Fibroblast of lung (primary cell): ENCODE measurements around the gene AMN. TPM values are rescaled to one million over a fixed set of nuclear protein-coding genes. Genes with fewer than 3 reads are reported as not detected.

Experiments
- DNase-seq, 2 donors: peaks; one replicate each; pipeline versions ENCODE4 v3.0.0 to v3.0.0-alpha.2; 2010; ENCODE audit warnings: low read depth in 2 of 2
- H2AFZ ChIP-seq: 2 replicates; pipeline ENCODE4 v1.5.1; 2012; ENCODE audit warnings: low read length, control low read depth, inconsistent platforms
- H3K27ac ChIP-seq: 2 replicates; pipeline ENCODE4 v1.5.1; 2011; ENCODE audit warnings: low read length, control low read depth; ENCODE audit not compliant: insufficient read depth
- H3K27me3 ChIP-seq: 2 replicates; pipeline ENCODE4 v1.5.1; 2011; ENCODE audit warnings: mild to moderate bottlenecking, low read length; ENCODE audit not compliant: control insufficient read depth, insufficient read depth
- H3K36me3 ChIP-seq: 2 replicates; pipeline ENCODE4 v1.5.1; 2011; ENCODE audit warnings: low read length; ENCODE audit not compliant: control insufficient read depth, insufficient read depth
- H3K4me1 ChIP-seq: 2 replicates; pipeline ENCODE4 v1.5.1; 2011; ENCODE audit warnings: low read length; ENCODE audit not compliant: control insufficient read depth, insufficient read depth; ENCODE audit errors: extremely low read depth
- H3K4me2 ChIP-seq: 2 replicates; pipeline ENCODE4 v1.5.1; 2011; ENCODE audit warnings: low read length, control low read depth; ENCODE audit not compliant: insufficient read depth; ENCODE audit errors: extremely low read depth
- H3K4me3 ChIP-seq, 4 experiments: fragments of 200-600 bp in 1 of 4; sonication (generic) in 1 of 4; replicated peaks in 1 of 4; 2 replicates each; pipeline ENCODE4 v1.5.1; 2011 to 2016; ENCODE audit warnings: low read length in 4 of 4, low read depth in 3 of 4, mild to moderate bottlenecking in 3 of 4, control low read depth in 2 of 4, inconsistent platforms in 1 of 4, mixed read lengths in 1 of 4; ENCODE audit not compliant: insufficient read depth in 1 of 4; ENCODE audit errors: control extremely low read depth in 1 of 4
- H3K79me2 ChIP-seq: 2 replicates; pipeline ENCODE4 v1.5.1; 2012; ENCODE audit warnings: mild to moderate bottlenecking, low read length, inconsistent platforms; ENCODE audit not compliant: control insufficient read depth, insufficient read depth
- H3K9ac ChIP-seq: 2 replicates; pipeline ENCODE4 v1.5.1; 2011; ENCODE audit warnings: mild to moderate bottlenecking, low read length, control low read depth; ENCODE audit not compliant: insufficient read depth
- H3K9me3 ChIP-seq: 2 replicates; pipeline ENCODE4 v1.5.1; 2012; ENCODE audit warnings: low read depth, low read length; ENCODE audit not compliant: control insufficient read depth, insufficient read depth
- H4K20me1 ChIP-seq: 2 replicates; pipeline ENCODE4 v1.5.1; 2011; ENCODE audit warnings: low read length; ENCODE audit not compliant: control insufficient read depth, insufficient read depth; ENCODE audit errors: extremely low read depth
- EZH2 ChIP-seq: IDR thresholded peaks from 2 replicates; pipeline ENCODE4 v1.5.1; 2012; ENCODE audit warnings: low read length, control low read depth, mild to moderate bottlenecking; ENCODE audit errors: missing control alignments
- polyA plus RNA-seq, 2 donors: library from polyadenylated mRNA; depleted of rRNA in 1 of 2; stranded (reverse) in 1 of 2; unstranded in 1 of 2; fragments of >200 nt; gene quantifications; 2 replicates each; pipeline ENCODE4 v1.2.1, GENCODE V29; 2011 to 2012; ENCODE audit warnings: missing spikeins in 1 of 2
- total RNA-seq: library from RNA; depleted of rRNA; stranded (reverse); fragments of >200 nt; gene quantifications from 2 replicates; pipeline ENCODE4 v1.2.1, GENCODE V29; 2014
- TF ChIP-seq, protein P1 (sequence below), 2 donors: IDR thresholded peaks in 1 of 2; conservative IDR thresholded peaks in 1 of 2; 1 replicate in 1 of 2; 2 replicates in 1 of 2; pipeline ENCODE4 v1.5.1; 2011 to 2012; ENCODE audit warnings: low read length in 2 of 2, control low read depth in 1 of 2, inconsistent platforms in 1 of 2, low read depth in 1 of 2, mild to moderate bottlenecking in 1 of 2

Gene AMN
- total and polyA plus RNA-seq, 2 donors (not counting 1 experiment from before 2014, with no cell fraction given): under 0.01 TPM; not detected in 1

DNA sequence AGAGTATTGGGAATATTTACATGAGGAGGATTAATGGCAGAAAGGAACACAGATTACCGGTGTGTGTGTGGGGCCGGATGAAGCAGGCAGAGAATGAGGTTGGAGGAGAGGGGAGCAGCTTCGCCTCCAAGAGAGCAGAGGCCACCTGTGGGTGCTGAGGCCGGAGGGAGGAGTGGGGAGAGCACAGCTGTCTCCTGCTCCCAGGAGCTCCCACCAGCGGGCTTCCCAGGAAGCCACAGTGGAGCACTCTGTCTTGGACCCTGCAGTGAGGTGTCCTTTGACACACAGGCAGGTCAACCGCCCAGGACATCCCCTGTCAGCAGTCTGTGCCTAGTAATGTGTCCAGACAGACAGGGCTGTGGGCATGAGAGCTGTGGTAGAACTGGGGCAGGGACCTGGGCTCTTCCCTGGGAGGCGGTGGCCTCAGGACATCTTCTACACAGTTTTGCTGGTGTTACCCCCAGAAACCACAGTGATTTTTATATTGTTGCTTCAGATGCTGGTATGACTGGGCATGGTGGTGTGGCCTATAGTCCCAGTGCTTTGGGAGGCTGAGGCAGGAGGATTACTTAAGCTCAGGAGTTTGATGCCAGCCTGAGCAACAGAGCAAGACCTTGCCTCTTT lies 18.5 kb upstream of the AMN start:
- TF ChIP-seq, protein P1, sequence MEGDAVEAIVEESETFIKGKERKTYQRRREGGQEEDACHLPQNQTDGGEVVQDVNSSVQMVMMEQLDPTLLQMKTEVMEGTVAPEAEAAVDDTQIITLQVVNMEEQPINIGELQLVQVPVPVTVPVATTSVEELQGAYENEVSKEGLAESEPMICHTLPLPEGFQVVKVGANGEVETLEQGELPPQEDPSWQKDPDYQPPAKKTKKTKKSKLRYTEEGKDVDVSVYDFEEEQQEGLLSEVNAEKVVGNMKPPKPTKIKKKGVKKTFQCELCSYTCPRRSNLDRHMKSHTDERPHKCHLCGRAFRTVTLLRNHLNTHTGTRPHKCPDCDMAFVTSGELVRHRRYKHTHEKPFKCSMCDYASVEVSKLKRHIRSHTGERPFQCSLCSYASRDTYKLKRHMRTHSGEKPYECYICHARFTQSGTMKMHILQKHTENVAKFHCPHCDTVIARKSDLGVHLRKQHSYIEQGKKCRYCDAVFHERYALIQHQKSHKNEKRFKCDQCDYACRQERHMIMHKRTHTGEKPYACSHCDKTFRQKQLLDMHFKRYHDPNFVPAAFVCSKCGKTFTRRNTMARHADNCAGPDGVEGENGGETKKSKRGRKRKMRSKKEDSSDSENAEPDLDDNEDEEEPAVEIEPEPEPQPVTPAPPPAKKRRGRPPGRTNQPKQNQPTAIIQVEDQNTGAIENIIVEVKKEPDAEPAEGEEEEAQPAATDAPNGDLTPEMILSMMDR (conservative IDR thresholded peaks at IDR 0.05 in 1 of 2, IDR thresholded peaks at IDR 0.05 in 1 of 2; ENCODE audit: low read depth in 1 of 2, low read length in 2 of 2): no peak
- no peak for TF ChIP-seq EZH2
- no peak overlapping the region for H3K9ac ChIP-seq
- peaks cover 3% of the 10 kb centered on the region for H3K36me3 ChIP-seq
- H3K4me1 ChIP-seq: no peaks in the 10 kb centered on the region
- H3K9me3 ChIP-seq: no peaks in the 10 kb centered on the region
- H4K20me1 ChIP-seq: no peaks in the 10 kb centered on the region
- no peak overlapping the region for H3K4me2 ChIP-seq
- no peak overlapping the region for H2AFZ ChIP-seq
- no peaks in the 10 kb centered on the region for H3K27me3 ChIP-seq
- DNase-seq: no peak
- no peaks in the 10 kb centered on the region for H3K79me2 ChIP-seq
- no peak overlapping the region for H3K4me3 ChIP-seq
- H3K27ac ChIP-seq: no peak overlapping the region

DNA sequence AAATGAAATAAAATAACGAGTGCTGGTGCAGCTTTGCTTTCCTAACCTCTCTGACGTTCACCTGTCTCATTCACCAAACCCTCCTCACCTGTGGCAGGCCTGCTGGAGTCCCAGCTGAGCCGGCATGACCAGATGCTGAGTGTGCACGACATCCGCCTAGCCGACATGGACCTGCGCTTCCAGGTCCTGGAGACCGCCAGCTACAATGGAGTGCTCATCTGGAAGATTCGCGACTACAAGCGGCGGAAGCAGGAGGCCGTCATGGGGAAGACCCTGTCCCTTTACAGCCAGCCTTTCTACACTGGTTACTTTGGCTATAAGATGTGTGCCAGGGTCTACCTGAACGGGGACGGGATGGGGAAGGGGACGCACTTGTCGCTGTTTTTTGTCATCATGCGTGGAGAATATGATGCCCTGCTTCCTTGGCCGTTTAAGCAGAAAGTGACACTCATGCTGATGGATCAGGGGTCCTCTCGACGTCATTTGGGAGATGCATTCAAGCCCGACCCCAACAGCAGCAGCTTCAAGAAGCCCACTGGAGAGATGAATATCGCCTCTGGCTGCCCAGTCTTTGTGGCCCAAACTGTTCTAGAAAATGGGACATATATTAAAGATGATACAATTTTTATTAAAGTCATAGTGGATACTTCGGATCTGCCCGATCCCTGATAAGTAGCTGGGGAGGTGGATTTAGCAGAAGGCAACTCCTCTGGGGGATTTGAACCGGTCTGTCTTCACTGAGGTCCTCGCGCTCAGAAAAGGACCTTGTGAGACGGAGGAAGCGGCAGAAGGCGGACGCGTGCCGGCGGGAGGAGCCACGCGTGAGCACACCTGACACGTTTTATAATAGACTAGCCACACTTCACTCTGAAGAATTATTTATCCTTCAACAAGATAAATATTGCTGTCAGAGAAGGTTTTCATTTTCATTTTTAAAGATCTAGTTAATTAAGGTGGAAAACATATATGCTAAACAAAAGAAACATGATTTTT lies 17.1 kb upstream of the AMN start:
- H3K27me3 ChIP-seq: no peaks in the 10 kb centered on the region
- no peak for DNase-seq
- H3K4me1 ChIP-seq: no peaks in the 10 kb centered on the region
- peaks cover 3% of the 10 kb centered on the region for H3K36me3 ChIP-seq
- no peak overlapping the region for H3K4me2 ChIP-seq
- H3K79me2 ChIP-seq: no peaks in the 10 kb centered on the region
- no peaks in the 10 kb centered on the region for H3K9me3 ChIP-seq
- H3K27ac ChIP-seq: no peak overlapping the region
- H4K20me1 ChIP-seq: no peaks in the 10 kb centered on the region
- no peak overlapping the region for H3K9ac ChIP-seq
- no peak for TF ChIP-seq EZH2
- TF ChIP-seq, protein P1 (conservative IDR thresholded peaks at IDR 0.05 in 1 of 2, IDR thresholded peaks at IDR 0.05 in 1 of 2; ENCODE audit: low read depth in 1 of 2, low read length in 2 of 2): no peak
- no peak overlapping the region for H3K4me3 ChIP-seq
- no peak overlapping the region for H2AFZ ChIP-seq

GRCh38 chr14:102906616-102907302 lies 15.7 kb upstream of the AMN start:
- no peak for DNase-seq
- Histone ChIP-seq H3K36me3 (peaks cover 3% of the 10 kb centered on the region), H2AFZ (no peak overlapping the region), H3K4me2 (no peak overlapping the region), H3K79me2 (no peaks in the 10 kb centered on the region), H3K4me1 (no peaks in the 10 kb centered on the region), H3K27me3 (no peaks in the 10 kb centered on the region), H4K20me1 (no peaks in the 10 kb centered on the region), H3K9me3 (no peaks in the 10 kb centered on the region), H3K27ac (no peak overlapping the region), H3K9ac (no peak overlapping the region), H3K4me3 (no peak overlapping the region)
- no peak for TF ChIP-seq EZH2
- TF ChIP-seq, protein P1 (conservative IDR thresholded peaks at IDR 0.05 in 1 of 2, IDR thresholded peaks at IDR 0.05 in 1 of 2; ENCODE audit: low read depth in 1 of 2, low read length in 2 of 2): no peak
